ENCODE measurements around the gene UFSP2.
A peak's percentile ranks its signal among the peaks of the same experiment; 100 is the strongest.

Gene UFSP2

DNA sequence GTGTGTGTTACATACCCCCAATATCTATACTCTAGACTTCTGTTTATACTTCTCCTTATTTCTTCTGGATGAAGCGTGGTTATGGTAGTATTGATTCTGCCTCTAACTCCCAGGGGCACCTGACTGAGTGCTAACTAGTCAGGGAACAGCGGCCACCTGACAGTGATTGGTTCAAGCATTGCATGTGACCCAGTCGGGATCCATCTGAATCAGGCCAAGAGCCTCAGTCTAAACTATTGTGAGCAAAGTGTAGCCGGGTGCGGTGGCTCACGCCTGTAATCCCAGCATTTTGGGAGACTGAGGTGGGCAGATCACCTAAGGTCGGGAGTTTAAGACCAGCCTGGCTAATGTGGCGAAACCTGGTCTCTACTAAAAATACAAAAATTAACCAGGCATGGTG is 35.8 kb upstream of the UFSP2 start:
- no peak for TF ChIP-seq POLR2A (IDR thresholded peaks at IDR 0.05; ENCODE audit: low read depth, low read length)
- FAIRE-seq (no peak), DNase-seq (ENCODE audit: insufficient read length, low spot score) (no peak)

DNA sequence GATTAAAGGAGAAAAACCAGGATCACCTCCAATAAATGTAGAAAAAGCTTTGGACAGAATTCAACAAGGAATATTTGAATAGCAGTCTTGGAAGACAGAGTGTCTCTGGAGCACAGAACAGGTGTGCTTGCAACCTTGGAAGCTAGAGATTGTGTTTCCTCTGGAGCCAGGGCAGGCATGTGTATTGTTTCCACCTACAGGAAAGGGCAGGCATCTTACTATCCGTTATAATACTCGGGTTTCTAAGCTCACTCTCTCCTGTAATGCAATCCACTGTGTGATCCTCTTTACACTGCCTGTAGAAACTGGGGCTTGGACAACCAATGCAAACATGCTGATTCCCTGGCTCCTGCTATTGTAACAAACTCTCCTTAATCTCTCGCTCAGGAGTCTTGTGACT is 31.4 kb upstream of the UFSP2 start:
- DNase-seq (ENCODE audit: insufficient read length, low spot score) (no peak), FAIRE-seq (no peak)
- no peak for TF ChIP-seq POLR2A (IDR thresholded peaks at IDR 0.05; ENCODE audit: low read depth, low read length)

DNA sequence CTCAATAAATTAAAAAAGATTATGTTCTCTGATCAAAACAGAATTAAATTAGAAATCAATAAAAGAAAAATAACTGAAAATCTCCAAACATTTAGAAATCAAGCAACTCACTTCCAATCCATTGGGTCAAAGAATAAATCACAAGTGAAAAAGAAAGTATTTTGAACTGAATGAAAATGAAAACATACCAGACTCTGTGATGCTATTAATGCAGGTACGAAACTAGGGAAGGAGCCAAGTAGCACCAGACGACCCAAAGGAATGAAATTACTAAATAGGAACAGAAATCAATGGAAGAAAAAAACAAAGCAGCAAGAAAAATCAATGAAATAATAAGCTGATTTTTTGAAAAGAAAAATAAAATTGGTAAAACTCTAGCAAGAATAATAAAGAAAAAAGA is 30.4 kb upstream of the UFSP2 start:
- FAIRE-seq (no peak), DNase-seq (ENCODE audit: insufficient read length, low spot score) (no peak)
- no peak for TF ChIP-seq POLR2A (IDR thresholded peaks at IDR 0.05; ENCODE audit: low read depth, low read length)

DNA sequence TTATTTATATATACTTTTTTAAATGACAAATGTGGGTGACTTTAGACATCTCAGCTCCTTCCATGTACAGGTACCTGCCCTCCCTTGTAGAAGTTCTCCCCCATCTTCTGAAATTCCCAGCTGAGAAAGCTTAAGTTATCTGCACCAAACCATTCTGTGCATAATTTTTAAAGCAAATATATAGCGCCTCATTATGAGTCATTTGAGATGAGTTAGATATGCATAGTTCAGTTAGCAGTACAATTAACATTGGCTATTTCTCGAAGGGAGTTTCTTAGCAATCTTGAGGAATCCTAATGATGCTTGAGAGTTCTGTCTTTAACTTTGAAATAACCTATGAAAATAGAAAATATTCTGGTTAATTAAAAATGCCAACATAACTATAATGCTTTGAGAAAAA is 19.4 kb upstream of the UFSP2 start:
- no peak for FAIRE-seq
- no peak for DNase-seq (ENCODE audit: insufficient read length, low spot score)

DNA sequence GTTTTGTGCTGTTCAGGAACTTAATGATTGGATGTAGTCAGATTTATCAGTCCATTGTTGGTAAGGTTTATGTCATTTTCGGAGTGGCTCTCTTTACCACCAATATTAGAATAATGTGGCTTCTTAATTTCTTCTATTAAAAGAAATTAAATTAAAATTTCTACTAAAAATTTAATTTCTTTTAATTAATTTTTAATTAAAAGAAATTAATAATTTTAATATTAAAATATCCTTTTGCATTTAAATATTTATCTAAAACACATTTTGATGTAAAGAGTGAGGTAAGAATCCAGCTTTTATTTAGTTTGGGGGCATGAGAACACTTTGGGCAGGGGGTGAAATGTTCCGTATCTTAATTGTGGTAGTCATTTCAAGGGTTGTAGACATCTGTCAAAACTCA is 15.7 kb upstream of the UFSP2 start:
- TF ChIP-seq POLR2A (IDR thresholded peaks at IDR 0.05; ENCODE audit: low read depth, low read length), result no peak
- FAIRE-seq, result no peak

More for the DNA sequence above, 19.4 kb upstream of the UFSP2 start:
- TF ChIP-seq POLR2A (IDR thresholded peaks at IDR 0.05; ENCODE audit: low read depth, low read length), result no peak

DNA sequence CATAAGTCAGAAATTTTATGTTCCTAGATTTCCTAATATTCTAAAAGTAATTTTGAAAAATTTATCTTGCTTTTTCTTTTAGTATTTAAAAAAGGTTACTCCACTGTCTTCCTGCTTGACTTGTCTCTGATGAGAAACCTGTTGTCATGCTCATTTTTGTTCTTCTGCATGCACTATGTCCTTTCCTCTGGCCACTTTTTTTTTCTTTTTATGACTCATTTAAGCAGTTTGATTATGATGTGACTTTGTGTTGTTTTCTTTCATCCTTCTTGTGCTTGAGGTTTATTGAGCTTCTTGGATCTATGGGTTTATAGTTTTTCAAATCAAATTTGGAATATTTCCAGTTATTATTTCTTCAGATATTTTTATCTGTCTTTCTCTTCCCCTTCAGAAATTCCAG is 12.0 kb upstream of the UFSP2 start:
- no peak for TF ChIP-seq POLR2A (IDR thresholded peaks at IDR 0.05; ENCODE audit: low read depth, low read length)
- DNase-seq (ENCODE audit: insufficient read length, low spot score) (no peak), FAIRE-seq (no peak)

More for the DNA sequence above, 15.7 kb upstream of the UFSP2 start:
- DNase-seq (ENCODE audit: insufficient read length, low spot score), result no peak

DNA sequence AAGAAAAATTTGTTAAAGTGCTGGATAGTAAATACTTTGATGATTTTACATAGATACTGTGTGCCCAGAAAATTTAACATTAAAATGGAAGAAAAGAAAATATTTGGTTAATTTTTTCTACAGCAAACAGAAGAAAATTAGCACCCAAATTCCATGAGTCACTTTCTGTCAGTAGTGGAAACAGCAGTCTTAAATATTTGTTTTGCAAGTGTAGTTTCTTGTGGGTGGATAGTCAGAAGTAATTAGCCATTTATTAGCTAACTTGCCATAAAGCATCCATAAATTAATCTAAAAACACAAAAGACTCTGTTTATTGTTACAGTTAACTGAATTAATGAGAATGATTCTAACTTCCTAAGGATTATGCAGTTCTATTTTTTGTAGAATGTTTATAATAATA is 9.7 kb upstream of the UFSP2 start:
- no peak for TF ChIP-seq POLR2A (IDR thresholded peaks at IDR 0.05; ENCODE audit: low read depth, low read length)
- no peak for FAIRE-seq
- DNase-seq (ENCODE audit: insufficient read length, low spot score), result no peak

DNA sequence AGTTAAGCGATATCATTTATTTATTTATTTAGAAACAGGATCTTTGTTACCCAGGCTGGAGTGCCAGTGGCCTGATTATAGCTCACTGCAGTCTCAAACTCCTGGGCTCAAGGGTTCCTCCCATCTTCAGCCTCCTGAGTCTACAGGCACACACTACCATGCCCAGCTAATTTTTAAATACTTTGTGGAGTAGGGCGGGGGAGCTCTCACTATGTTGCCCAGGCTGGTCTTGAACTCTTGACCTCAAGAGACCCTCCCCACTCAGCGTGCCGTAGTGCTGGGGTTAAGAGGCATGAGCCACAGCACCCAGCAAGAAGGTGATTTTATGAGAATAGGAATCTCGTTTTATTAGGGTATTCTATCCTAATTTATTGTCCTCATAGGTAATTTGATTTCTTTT is 3.9 kb upstream of the UFSP2 start:
- FAIRE-seq (no peak), DNase-seq (ENCODE audit: insufficient read length, low spot score) (no peak)
- no peak for TF ChIP-seq POLR2A (IDR thresholded peaks at IDR 0.05; ENCODE audit: low read depth, low read length)

DNA sequence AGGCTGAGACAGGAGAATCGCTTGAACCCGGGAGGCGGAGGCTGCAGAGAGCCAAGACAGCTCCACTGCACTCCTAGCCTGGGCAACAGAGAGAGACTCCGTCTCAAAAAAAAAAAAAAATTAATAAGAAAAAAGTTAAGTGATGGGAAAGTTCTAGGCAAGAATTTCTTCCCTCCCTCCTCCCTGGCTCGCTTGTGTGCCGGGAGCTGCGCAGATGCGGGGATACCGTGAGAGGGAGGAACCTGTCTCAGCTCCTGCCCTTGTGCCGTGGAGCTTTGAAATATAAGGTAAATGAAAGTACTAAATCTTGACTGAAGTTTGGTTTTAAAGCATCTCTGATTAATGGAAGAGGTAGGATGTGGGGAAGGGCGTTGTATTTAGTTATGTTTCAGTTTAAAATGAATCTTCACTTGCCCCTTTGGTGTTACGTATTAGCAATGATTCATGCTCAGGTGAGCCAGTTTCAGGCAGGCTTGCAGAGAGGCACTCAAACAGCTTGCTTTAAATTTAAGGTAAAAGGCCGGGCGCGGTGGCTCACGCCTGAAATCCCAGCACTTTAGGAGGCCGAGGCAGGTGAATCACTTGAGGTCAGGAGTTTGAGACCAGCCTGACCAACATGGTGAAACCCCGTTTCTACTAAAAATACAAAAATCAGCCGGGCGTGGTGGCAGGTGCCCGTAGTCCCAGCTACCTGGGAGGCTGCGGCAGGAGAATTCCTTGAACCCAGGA is 1.4 kb upstream of the UFSP2 start:
- no peak for FAIRE-seq
- no peak for TF ChIP-seq POLR2A (IDR thresholded peaks at IDR 0.05; ENCODE audit: low read depth, low read length)
- DNase-seq (ENCODE audit: insufficient read length, low spot score), result no peak

DNA sequence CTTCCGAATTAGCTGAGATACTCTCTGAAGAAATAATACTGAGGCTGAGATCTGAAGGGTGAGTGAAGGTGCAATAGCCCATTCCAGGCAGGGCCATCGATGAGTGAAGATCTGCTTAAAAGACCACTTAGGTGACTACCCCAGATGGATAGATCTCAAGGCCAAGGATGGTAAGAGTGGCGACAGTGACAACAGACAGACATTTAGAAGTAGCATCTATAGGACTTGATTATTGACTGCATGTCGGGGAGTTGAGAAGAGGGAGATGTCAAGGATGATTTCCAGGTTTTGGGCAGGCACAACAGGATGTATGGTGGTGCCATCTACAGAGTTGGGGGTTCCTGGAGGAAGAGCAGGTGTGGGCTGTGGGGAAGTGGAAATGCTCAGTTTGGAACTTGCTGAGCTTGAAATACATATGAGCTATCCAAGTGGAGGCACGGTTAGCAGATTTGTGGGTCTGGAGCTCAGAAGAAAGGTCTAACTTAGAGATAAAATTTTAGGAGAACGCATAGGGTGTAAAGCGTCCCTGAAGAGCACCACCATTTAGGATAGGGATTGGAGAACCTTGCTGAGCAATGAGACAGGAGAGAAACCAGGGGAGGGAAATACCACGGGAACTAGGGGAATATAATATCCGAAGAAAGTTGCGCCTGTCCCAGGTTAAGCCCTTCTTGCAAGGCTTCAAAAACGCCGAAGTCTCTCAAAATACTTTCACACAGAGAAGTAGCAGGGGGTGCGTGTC is 688 bp downstream of the UFSP2 start:
- DNase-seq (ENCODE audit: insufficient read length, low spot score), result peak; percentile 5
- TF ChIP-seq POLR2A (IDR thresholded peaks at IDR 0.05; ENCODE audit: low read depth, low read length), result no peak
- FAIRE-seq, result no peak

DNA sequence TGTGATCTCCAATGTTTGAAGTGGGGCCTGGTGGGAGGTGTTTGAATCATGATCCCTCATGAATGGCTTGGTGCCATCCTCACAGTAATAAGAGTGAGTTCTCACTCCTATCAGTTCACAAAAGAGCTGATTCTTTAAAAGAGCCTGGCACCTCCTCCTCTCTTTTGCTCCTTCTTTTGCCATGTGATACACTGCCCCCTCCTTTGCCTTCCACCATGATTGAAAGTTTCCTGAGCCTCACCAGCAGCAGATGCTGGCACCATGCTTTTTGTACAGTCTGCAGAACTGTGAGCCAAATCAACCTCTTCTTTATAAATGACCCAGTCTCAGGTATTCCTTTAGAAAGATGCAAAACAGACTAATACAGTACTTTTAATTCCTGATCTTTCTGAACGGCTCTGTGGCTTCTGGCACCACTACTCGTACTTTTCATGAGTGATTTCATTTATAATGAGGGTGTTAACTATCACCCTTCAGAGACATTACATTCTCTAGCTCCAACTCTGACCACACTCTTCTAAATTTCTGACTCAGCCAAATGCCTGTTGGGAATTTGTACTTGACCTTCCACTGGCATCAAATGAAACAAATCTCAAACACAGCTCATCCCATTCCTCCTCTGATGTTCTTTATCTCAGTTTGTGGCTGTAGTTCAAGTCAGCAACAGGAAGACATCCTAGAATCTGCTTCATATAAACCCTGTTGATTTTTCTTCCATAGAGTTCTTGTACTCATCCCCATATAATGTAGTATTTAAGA is 4.2 kb downstream of the UFSP2 start:
- TF ChIP-seq POLR2A (IDR thresholded peaks at IDR 0.05; ENCODE audit: low read depth, low read length), result no peak
- FAIRE-seq (no peak), DNase-seq (ENCODE audit: insufficient read length, low spot score) (no peak)

DNA sequence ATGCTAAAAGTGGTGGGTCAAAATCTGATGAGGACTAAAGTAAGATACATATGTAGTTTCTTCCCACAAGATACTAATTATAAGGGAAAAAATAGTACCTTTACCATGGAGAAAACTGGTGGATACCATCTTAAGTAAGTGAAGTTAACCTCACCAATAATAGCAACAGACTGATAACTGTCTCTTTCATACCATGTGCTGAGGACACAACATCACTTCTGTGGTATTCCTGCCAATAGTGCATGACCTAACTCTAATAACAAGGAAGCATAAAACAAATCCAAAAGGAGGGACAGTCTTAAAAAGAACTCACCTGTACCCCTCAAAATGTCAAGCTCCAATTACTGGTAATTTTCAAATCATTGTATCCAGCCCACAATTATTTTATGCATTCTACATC is 8.8 kb downstream of the UFSP2 start:
- no peak for DNase-seq (ENCODE audit: insufficient read length, low spot score)
- no peak for TF ChIP-seq POLR2A (IDR thresholded peaks at IDR 0.05; ENCODE audit: low read depth, low read length)
- no peak for FAIRE-seq

DNA sequence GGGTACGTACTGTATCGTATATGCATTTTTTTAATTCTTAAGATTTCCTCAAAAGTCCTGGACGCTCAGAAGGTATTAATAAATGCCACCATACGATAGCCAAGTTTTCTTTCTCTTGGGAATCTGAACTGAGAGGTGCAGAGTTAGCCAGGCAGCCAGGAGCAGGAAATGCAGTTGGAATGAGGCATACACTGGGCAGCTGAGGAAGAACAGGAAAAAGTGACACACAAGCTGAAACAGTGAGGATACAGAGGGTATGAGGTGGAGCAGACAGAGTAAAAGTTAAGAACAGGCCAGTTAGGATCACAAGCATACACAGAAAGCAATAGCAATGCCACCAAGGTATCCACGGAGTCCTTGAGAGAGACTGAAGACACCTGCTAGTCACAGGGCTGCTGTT is 13.4 kb downstream of the UFSP2 start:
- FAIRE-seq, result no peak
- no peak for DNase-seq (ENCODE audit: insufficient read length, low spot score)
- TF ChIP-seq POLR2A (IDR thresholded peaks at IDR 0.05; ENCODE audit: low read depth, low read length), result no peak

DNA sequence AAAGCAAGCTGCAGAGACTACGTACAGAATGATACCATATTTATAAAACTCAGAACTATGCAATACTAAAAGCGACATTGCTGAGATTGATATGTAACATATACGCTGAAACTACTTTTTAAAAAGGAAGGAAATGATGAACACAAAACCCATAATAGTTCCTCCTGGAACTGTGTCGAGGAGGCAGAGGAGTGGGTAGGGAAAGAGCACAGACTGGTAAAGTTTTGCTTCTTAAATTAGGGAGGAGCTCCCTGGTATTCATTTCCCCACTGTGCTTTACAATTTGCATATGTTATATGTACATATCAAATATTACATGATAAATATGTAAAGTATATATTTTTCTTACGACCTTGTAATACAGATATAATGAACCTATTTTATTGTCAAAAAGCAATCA is 13.9 kb downstream of the UFSP2 start:
- no peak for DNase-seq (ENCODE audit: insufficient read length, low spot score)
- FAIRE-seq, result no peak
- no peak for TF ChIP-seq POLR2A (IDR thresholded peaks at IDR 0.05; ENCODE audit: low read depth, low read length)

All from H54 (cell line).